UCSD-AML1 (cell line): Measurements from ENCODE around the gene ASAP2.
"Not testable (repeated sequence)": the region's sequence is repeated elsewhere in the genome, so short reads cannot be mapped to it uniquely, and the experiment has no call there.

ENCODE experiments used
- DNase-seq: peaks from one replicate; lab custom pipeline; 2025; ENCODE audit not compliant: unreplicated experiment; lab: John Stamatoyannopoulos, UW

ASAP2 gene

DNA sequence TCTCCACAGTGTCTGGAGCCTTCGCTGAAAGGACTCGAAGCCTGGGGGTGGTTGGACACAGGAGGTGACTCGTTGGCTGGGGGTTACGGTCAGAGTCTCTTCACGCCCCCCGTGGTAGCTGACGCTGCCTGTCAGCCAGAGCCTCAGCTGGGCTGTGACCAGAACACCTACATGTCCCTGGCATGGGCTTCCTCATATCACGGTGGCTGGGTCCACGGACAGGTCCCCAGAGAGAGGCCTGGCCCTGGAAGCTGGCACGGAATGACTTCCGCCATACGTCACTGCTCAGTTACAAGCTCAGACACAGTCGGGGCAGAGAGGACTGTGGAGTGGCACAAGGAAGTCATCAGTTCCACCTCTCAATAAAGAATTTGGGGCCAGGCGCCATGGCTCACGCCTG lies 188.2 kb downstream of the ASAP2 start:
- no peak for DNase-seq

DNA sequence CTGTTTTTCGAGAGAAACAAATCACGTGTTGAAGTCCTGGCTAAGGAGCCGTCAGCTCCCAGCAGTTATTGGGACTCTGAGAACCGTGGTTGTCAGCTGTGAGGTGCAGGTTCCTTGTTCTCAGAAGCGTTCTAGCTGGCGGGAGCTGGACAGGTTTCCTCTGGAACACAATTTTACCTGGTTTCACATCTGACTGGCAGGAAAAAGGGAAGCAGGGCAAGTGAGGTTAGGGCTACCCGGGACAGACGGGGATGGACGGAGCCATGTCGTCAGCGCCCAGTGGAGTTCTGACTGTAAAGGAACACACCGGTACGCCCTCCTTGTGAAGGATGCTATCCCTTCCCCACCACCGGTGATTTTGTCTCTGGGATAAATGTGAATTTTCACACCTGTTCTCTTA lies 190.6 kb downstream of the ASAP2 start:
- no peak for DNase-seq

- DNase-seq, result not testable (repeated sequence)
Measured at GRCh38 chr2:9398251-9398650, 191.6 kb downstream of the ASAP2 start.

GRCh38 chr2:9398881-9399780 lies 192.5 kb downstream of the ASAP2 start:
- no peak for DNase-seq

GRCh38 chr2:9400268-9401058 lies 193.9 kb downstream of the ASAP2 start:
- DNase-seq, result no peak

GRCh38 chr2:9401059-9401547 lies 194.5 kb downstream of the ASAP2 start:
- no peak for DNase-seq

GRCh38 chr2:9401646-9402371 lies 195.2 kb downstream of the ASAP2 start:
- DNase-seq, result no peak

- no peak for DNase-seq
Measured at GRCh38 chr2:9403924-9404323, 197.3 kb downstream of the ASAP2 start.

- DNase-seq, result no peak
Measured at GRCh38 chr2:9404451-9404850, 197.8 kb downstream of the ASAP2 start.

GRCh38 chr2:9405636-9406035 lies 199.0 kb downstream of the ASAP2 start:
- no peak for DNase-seq

- DNase-seq, result no peak
Measured at GRCh38 chr2:9406529-9407362, 200.1 kb downstream of the ASAP2 start.

DNA sequence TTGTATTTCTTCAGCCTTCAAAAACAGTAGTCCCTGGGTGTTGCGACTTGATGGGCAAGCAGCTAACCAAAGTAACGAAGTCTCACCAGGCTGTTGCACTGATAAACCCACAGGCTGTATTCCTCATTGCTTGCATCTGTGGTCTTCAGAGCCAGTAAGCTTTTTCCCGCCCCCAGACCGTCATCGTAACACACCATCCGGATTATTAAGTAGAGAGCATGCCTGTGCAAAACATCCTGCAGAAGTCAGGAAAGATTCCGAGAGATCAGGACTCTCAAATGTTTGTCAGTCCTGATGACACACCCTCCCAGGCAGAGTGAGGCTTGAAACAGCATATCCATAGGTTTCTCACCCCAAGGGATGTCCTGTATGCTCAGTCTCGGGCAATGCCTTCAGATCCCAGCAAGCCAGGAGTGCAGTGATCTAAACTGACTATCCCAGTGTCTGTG lies 200.8 kb downstream of the ASAP2 start:
- DNase-seq, result no peak

DNA sequence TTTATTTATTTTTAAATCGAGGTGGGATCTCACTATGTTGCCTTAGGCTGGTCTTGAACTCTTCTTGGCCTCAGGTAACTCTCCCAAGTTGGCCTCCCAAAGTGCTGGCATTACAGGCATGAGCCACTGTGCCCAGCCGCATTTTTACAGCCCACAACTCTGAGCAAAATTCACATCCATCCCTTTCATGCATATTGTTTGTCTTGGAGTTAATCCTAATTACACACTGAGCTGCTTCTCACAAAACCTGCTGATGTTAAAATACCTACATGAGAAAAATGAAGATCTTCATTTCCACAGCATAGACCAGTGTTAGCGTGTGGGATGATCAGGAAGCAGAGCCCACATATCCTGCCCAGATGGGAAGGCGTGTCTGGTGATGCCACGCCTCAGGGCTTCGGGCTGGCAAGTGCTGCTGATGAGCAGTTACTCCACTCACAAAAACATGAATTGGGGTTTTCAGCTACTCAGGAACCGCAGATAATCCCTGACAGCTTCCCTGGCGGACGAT lies 202.1 kb downstream of the ASAP2 start:
- peak; percentile 31 for DNase-seq

DNA sequence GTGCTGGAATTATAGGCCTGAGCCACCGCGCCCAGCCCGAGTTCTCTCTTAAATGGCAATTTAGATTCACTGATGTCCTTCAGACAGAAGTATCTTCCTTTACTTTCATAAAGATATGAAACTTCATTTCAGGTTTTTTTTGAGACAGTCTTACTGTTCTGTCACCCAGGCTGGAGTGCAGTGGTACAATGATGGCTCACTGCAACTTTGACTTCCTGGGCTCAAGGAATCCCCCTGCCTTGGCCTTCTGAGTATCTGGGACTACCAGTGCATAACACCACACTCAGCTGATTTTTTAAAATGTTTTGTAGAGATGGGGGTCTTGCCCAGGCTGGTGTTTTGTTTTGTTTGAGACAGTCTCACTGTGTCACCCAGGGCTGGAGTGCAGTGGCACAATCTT lies 203.5 kb downstream of the ASAP2 start:
- DNase-seq, result no peak

- DNase-seq, result no peak
Measured at GRCh38 chr2:9412781-9413180, 206.2 kb downstream of the ASAP2 start.

DNA sequence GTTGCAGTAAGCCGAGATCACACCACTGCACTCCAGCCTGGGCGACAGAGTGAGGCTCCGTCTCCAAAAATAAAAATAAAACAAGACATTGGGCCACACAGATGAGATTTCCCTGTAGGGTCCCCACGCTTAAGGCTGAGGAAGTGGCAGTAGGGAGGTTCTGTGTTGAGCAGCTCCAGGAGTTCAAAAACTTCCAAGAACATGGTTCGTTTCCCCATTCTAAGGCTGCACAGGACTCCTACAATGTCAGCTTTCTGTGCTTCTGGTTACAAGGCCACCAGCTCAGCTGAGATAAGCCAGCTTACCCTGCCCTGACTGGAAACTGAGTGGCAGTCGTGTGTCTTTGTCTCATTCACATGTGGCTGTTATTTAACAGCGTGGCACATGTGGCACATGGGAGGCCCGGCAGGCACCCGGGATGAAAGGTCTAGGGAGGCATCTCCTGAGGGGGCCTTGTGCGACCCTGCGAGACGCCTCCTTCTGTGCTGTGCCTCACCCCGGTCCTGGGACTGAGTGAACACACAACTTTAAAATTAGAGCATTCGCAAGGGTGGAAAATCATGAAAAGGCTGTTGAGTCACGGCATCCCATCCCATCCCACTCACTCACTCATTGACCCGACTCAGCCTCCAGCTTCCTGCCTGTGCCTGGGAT lies 209.0 kb downstream of the ASAP2 start:
- DNase-seq, result no peak

- DNase-seq, result no peak
Measured at GRCh38 chr2:9416267-9416961, 209.8 kb downstream of the ASAP2 start.

DNA sequence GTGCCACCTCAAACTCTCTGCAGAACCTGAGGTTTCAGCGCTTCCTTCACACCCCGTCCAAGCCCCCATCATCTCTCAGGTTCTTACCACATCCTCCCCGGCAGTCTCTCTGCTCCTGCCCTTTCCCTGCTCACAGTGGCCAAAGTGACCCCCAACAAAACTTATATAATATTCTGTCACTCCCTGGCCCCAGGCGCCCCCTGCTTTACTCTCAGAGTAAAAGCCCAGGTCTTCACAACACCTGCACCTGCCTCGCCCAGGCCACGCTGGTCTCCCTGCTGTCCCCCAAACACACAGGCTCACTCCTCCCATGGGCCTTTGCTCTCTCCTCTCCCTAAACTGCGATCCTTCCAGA lies 210.3 kb downstream of the ASAP2 start:
- DNase-seq, result no peak

- DNase-seq, result no peak
Measured at GRCh38 chr2:9417725-9418124, 211.1 kb downstream of the ASAP2 start.
